ENCODE data around the gene PRKG1. TPM values are rescaled to one million over a fixed set of nuclear protein-coding genes. Genes with fewer than 3 reads are reported as not detected.

Gene PRKG1
- total RNA-seq, 1 experiment from 2014 or later: not detected

- Histone ChIP-seq H3K36me3 (no peaks in the 10 kb centered on the region), H3K9me3 (replicated peaks) (no peaks in the 10 kb centered on the region), H3K27ac (no peak overlapping the region), H3K4me1 (replicated peaks) (no peaks in the 10 kb centered on the region), H3K4me3 (no peak overlapping the region), H3K27me3 (replicated peaks) (no peaks in the 10 kb centered on the region)
- no peak for DNase-seq (ENCODE audit: low read depth in 1 of 2, low spot score in 2 of 2)
These were observed 973.8 kb downstream of the PRKG1 start for GRCh38 chr10:52048051-52048450.

DNA sequence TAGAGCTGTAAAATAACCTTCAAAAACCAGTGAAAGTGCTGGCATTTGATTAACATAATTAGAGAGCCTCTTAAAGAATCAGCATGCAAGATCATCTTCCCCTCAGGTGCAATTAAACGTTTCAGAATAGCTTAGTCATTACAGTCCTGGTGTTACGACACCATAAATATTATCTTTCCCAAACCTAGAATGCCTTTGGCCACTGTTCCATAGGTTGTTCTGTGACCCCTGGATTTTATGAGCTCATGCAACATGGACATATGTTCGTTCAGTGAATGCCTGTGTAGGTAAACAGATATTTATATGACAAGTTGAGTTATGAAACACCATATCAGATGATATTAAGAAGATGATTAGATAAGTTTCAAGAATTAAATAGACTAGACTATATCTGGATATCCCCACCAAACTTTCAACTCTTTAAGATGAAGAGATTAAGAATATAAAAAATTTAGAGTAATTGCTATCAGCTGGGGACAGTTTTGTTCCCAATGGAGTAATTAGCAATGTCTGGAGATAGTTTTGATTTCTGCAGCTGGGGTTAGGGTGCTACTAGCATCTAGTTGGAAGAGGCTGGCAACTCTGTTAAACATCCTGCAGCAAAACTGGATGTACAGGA lies 976.3 kb downstream of the PRKG1 start:
- Histone ChIP-seq H3K27me3 (replicated peaks) (no peaks in the 10 kb centered on the region), H3K36me3 (no peaks in the 10 kb centered on the region), H3K4me1 (replicated peaks) (no peaks in the 10 kb centered on the region), H3K9me3 (replicated peaks) (no peaks in the 10 kb centered on the region), H3K4me3 (no peak overlapping the region), H3K27ac (no peak overlapping the region)
- DNase-seq (ENCODE audit: low read depth in 1 of 2, low spot score in 2 of 2): no peak

DNA sequence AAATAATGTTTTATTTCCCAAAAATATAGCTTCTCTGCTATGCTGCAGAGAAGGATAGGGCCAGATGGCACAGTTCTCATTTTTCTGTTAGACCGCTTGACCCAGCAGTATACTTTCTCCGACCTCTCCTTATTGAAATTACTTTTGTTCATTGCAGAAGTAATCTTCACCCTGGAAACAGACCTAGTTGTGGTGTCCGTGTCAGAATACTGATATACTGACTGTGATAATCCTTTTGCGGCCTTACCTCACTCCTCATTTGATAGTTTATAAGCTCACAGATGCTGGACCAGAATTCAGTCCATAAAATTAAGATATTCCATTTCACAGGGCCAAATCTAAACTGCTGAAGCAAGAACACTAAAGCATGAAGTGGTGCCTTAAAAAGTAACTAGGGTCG lies 979.2 kb downstream of the PRKG1 start:
- DNase-seq (ENCODE audit: low read depth in 1 of 2, low spot score in 2 of 2): no peak
- no peaks in the 10 kb centered on the region for H3K27me3 ChIP-seq (replicated peaks)
- H3K4me3 ChIP-seq: no peak overlapping the region
- no peaks in the 10 kb centered on the region for H3K4me1 ChIP-seq (replicated peaks)
- no peaks in the 10 kb centered on the region for H3K9me3 ChIP-seq (replicated peaks)
- H3K36me3 ChIP-seq: no peaks in the 10 kb centered on the region
- no peak overlapping the region for H3K27ac ChIP-seq

GRCh38 chr10:52056291-52056690 lies 982.0 kb downstream of the PRKG1 start:
- H3K9me3 ChIP-seq (replicated peaks): no peaks in the 10 kb centered on the region
- H3K4me1 ChIP-seq (replicated peaks): no peaks in the 10 kb centered on the region
- no peak overlapping the region for H3K4me3 ChIP-seq
- DNase-seq (ENCODE audit: low read depth in 1 of 2, low spot score in 2 of 2): no peak
- H3K27me3 ChIP-seq (replicated peaks): no peaks in the 10 kb centered on the region
- no peaks in the 10 kb centered on the region for H3K36me3 ChIP-seq
- no peak overlapping the region for H3K27ac ChIP-seq

DNA sequence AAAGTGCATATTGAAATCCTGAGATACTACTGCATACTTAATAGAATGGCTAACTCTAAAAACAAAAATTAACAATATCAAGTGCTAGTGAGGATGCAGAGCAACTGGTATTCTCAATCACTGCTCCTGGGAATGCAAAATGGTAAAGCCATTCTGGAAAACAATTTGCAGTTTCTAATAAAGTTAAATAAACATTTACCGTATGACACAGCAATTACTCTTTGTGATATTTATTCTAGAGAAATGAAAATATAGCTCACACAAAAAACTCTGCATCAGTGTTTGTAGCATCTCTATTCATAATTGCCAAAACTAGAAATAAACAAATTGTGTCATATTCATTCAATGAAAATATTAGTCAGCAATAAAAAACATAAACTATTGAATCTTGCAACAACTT lies 984.8 kb downstream of the PRKG1 start:
- H3K4me1 ChIP-seq (replicated peaks): no peaks in the 10 kb centered on the region
- no peak for DNase-seq (ENCODE audit: low read depth in 1 of 2, low spot score in 2 of 2)
- H3K4me3 ChIP-seq: no peak overlapping the region
- no peaks in the 10 kb centered on the region for H3K9me3 ChIP-seq (replicated peaks)
- no peaks in the 10 kb centered on the region for H3K27me3 ChIP-seq (replicated peaks)
- H3K36me3 ChIP-seq: no peaks in the 10 kb centered on the region
- H3K27ac ChIP-seq: no peak overlapping the region

DNA sequence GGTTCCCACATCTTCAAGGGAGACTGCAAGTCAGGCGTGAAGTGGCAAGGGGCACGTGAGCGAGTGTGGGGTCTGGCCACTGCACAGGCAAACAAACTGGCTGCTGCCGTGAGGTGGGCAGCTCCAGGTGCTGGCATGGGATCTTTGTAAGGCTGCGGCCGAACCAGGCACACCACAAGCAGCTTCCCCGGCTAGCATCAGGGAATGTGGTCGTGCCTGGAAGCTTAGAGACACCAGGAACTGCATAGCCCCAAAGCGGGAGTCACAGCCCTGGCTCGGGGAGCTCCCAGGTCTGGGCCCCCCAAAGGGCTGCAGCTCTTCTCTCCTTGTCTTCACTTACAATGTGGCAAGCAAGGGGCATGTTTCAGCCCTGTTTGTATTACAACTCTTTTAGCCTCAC lies 988.9 kb downstream of the PRKG1 start:
- DNase-seq (ENCODE audit: low read depth in 1 of 2, low spot score in 2 of 2): no peak

DNA sequence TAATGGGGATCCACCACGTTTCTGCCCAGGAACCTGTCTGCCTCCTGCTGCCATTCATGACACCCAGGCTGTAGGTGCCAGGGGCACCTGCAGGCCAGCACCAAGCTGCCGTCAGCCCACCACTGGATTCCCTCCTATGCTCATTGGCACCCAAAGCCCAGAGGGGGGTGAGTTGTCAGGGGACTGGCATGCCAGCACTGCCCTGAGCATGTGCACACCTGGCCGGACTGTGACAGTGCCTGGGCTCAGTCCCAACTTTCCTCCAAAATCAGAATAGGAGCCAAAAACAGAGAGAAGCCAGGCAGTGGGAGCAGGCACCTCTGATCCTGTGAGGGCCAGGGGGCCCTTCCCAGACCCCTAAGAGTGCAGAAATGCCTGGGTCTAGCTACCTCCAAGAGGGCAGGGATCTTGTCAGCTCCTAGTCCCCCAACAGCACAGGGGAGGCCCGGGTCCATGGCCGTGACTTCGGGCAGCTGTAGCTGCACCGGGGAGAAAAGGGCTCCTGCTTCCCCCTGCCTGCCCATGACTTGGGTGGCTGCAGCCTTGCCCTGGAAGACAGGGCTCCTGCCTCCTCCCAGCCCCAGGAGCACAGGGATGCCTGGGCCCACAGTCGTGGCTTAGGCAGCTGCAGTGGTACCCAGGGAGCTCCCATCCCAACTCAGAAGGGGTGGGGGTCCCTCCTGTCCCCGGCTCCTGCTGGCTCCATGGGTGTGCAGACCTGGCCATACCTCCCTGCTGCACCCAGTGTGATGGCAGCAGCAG lies 990.0 kb downstream of the PRKG1 start:
- no peak overlapping the region for H3K4me3 ChIP-seq
- no peak overlapping the region for H3K27ac ChIP-seq
- no peaks in the 10 kb centered on the region for H3K4me1 ChIP-seq (replicated peaks)
- H3K36me3 ChIP-seq: no peaks in the 10 kb centered on the region
- no peak for DNase-seq (ENCODE audit: low read depth in 1 of 2, low spot score in 2 of 2)
- no peaks in the 10 kb centered on the region for H3K9me3 ChIP-seq (replicated peaks)
- no peaks in the 10 kb centered on the region for H3K27me3 ChIP-seq (replicated peaks)

More for the DNA sequence above, 988.9 kb downstream of the PRKG1 start:
- Histone ChIP-seq H3K9me3 (replicated peaks) (no peaks in the 10 kb centered on the region), H3K4me3 (no peak overlapping the region), H3K27ac (no peak overlapping the region), H3K4me1 (replicated peaks) (no peaks in the 10 kb centered on the region), H3K36me3 (no peaks in the 10 kb centered on the region), H3K27me3 (replicated peaks) (no peaks in the 10 kb centered on the region)

DNA sequence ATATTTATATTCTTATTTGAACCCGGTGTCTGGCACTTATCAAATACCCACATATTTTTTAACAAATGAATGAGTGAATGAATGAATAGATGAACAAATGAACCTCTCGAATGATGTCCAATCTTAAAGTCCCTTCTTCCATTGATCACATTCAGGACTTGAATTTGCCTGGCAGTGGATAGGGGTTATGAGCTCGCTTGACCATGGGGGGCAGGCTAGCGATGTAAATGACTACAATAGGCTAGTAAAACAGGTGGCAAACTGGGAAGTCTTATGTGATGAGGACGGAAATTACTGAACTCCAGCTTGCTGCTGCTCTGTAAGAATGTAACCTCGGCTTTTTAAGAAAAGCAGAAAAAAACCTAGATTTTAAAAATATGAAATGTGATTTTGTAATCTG lies 992.1 kb downstream of the PRKG1 start:
- Histone ChIP-seq H3K27ac (no peak overlapping the region), H3K36me3 (no peaks in the 10 kb centered on the region), H3K4me3 (no peak overlapping the region), H3K27me3 (replicated peaks) (no peaks in the 10 kb centered on the region), H3K4me1 (replicated peaks) (no peaks in the 10 kb centered on the region), H3K9me3 (replicated peaks) (no peaks in the 10 kb centered on the region)
- DNase-seq (ENCODE audit: low read depth in 1 of 2, low spot score in 2 of 2): no peak

GRCh38 chr10:52068485-52068884 lies 994.2 kb downstream of the PRKG1 start:
- H3K36me3 ChIP-seq: no peaks in the 10 kb centered on the region
- H3K27me3 ChIP-seq (replicated peaks): no peaks in the 10 kb centered on the region
- H3K9me3 ChIP-seq (replicated peaks): no peaks in the 10 kb centered on the region
- no peak overlapping the region for H3K27ac ChIP-seq
- H3K4me3 ChIP-seq: no peak overlapping the region
- H3K4me1 ChIP-seq (replicated peaks): no peaks in the 10 kb centered on the region
- DNase-seq (ENCODE audit: low read depth in 1 of 2, low spot score in 2 of 2): no peak

- Histone ChIP-seq H3K27me3 (replicated peaks) (no peaks in the 10 kb centered on the region), H3K4me1 (replicated peaks) (no peaks in the 10 kb centered on the region), H3K9me3 (replicated peaks) (no peaks in the 10 kb centered on the region), H3K36me3 (no peaks in the 10 kb centered on the region), H3K27ac (no peak overlapping the region), H3K4me3 (no peak overlapping the region)
- no peak for DNase-seq (ENCODE audit: low read depth in 1 of 2, low spot score in 2 of 2)
These were observed 997.5 kb downstream of the PRKG1 start for GRCh38 chr10:52071814-52072213.

- no peaks in the 10 kb centered on the region for H3K9me3 ChIP-seq (replicated peaks)
- no peak overlapping the region for H3K4me3 ChIP-seq
- H3K36me3 ChIP-seq: no peaks in the 10 kb centered on the region
- DNase-seq (ENCODE audit: low read depth in 1 of 2, low spot score in 2 of 2): no peak
- no peaks in the 10 kb centered on the region for H3K27me3 ChIP-seq (replicated peaks)
- no peak overlapping the region for H3K27ac ChIP-seq
- no peaks in the 10 kb centered on the region for H3K4me1 ChIP-seq (replicated peaks)
These were observed 1000.3 kb downstream of the PRKG1 start for GRCh38 chr10:52074505-52075026.

GRCh38 chr10:52077814-52078213 lies 1003.5 kb downstream of the PRKG1 start:
- no peak for DNase-seq (ENCODE audit: low read depth in 1 of 2, low spot score in 2 of 2)
- Histone ChIP-seq H3K4me1 (replicated peaks) (no peaks in the 10 kb centered on the region), H3K27ac (no peak overlapping the region), H3K27me3 (replicated peaks) (no peaks in the 10 kb centered on the region), H3K36me3 (no peaks in the 10 kb centered on the region), H3K4me3 (no peak overlapping the region), H3K9me3 (replicated peaks) (no peaks in the 10 kb centered on the region)

DNA sequence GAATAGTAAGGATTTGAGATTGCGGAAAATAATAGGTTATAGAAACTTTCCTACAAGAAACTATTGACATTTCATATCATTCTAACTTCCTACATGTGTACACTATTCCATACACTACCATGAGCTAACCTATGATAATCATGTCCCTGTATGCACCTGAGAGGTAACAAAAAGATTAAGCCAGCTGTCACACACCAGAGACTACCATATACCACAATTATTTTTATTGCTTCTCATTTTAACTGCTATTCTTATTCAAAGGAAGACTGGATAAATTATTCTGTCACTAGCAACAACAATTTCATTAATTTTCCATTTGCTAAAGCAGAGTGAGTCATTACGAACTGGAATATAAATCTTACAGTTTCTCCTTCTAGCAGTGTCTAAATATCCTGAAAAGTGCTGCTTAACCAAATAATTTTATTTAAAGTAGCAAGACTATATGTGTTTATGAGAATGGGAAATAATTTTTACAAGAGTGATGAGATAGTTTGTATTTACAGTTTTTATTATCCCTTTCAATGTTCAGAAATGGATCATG lies 1004.2 kb downstream of the PRKG1 start:
- no peaks in the 10 kb centered on the region for H3K9me3 ChIP-seq (replicated peaks)

GRCh38 chr10:52082307-52082706 lies 1008.0 kb downstream of the PRKG1 start:
- H3K27me3 ChIP-seq (replicated peaks): no peaks in the 10 kb centered on the region
- H3K4me1 ChIP-seq (replicated peaks): no peaks in the 10 kb centered on the region
- H3K9me3 ChIP-seq (replicated peaks): no peaks in the 10 kb centered on the region
- no peak overlapping the region for H3K27ac ChIP-seq
- no peaks in the 10 kb centered on the region for H3K36me3 ChIP-seq
- no peak for DNase-seq (ENCODE audit: low read depth in 1 of 2, low spot score in 2 of 2)
- H3K4me3 ChIP-seq: no peak overlapping the region

More for the DNA sequence above, 1004.2 kb downstream of the PRKG1 start:
- Histone ChIP-seq H3K4me3 (no peak overlapping the region), H3K36me3 (no peaks in the 10 kb centered on the region), H3K4me1 (replicated peaks) (no peaks in the 10 kb centered on the region), H3K27ac (no peak overlapping the region), H3K27me3 (replicated peaks) (no peaks in the 10 kb centered on the region)
- DNase-seq (ENCODE audit: low read depth in 1 of 2, low spot score in 2 of 2): no peak
